ENCODE data around the gene GRK5. TPM values are rescaled to one million over a fixed set of nuclear protein-coding genes. Genes with fewer than 3 reads are reported as not detected.
"Not testable (repeated sequence)": the region's sequence is repeated elsewhere in the genome, so short reads cannot be mapped to it uniquely, and the experiment has no call there.

The GRK5 gene
- total and polyA plus RNA-seq, 4 donors = 18.5 to 43.1 (median 40.3) TPM

GRCh38 chr10:119256897-119257296 lies 49.5 kb downstream of the GRK5 start:
- DNase-seq (no peak), ATAC-seq (ENCODE audit: insufficient read depth, low FRiP score) (no peak)
- Histone ChIP-seq H3K9ac (ENCODE audit: insufficient read depth in 1 of 2, low read length in 2 of 2) (no peak overlapping the region), H3K36me3 (ENCODE audit: control insufficient read depth in 4 of 4, insufficient read depth in 4 of 4, low read length in 4 of 4) (peaks cover 0 to 3% (median 1%) of the 10 kb centered on the region in 4 donors), H3K27ac (ENCODE audit: low read depth in 1 of 2, low read length in 1 of 2) (no peak overlapping the region), H3K4me3 (no peak overlapping the region), H3K4me1 (ENCODE audit: control insufficient read depth in 5 of 5, insufficient read depth in 5 of 5, low read length in 5 of 5) (peaks cover 20 to 38% (median 30%) of the 10 kb centered on the region in 5 donors), H3K9me3 (ENCODE audit: control insufficient read depth in 4 of 4, insufficient read depth in 3 of 4, low read length in 3 of 4) (no peaks in the 10 kb centered on the region), H3K27me3 (ENCODE audit: control insufficient read depth in 3 of 3, insufficient read depth in 3 of 3, low read length in 2 of 3) (no peaks in the 10 kb centered on the region)
- WGBS, 2 donors = 96% methylated on average over 5 of the region's 5 CpGs
- no peak for TF ChIP-seq CTCF (IDR thresholded peaks at IDR 0.05; ENCODE audit: control extremely low read depth, extremely low read depth)

- Histone ChIP-seq H3K27ac (ENCODE audit: low read depth in 1 of 2, low read length in 1 of 2) (no peak overlapping the region), H3K27me3 (ENCODE audit: control insufficient read depth in 3 of 3, insufficient read depth in 3 of 3, low read length in 2 of 3) (no peaks in the 10 kb centered on the region), H3K4me3 (no peak overlapping the region), H3K9me3 (ENCODE audit: control insufficient read depth in 4 of 4, insufficient read depth in 3 of 4, low read length in 3 of 4) (no peaks in the 10 kb centered on the region), H3K36me3 (ENCODE audit: control insufficient read depth in 4 of 4, insufficient read depth in 4 of 4, low read length in 4 of 4) (peaks cover 0 to 3% (median 1%) of the 10 kb centered on the region in 4 donors), H3K9ac (ENCODE audit: insufficient read depth in 1 of 2, low read length in 2 of 2) (no peak overlapping the region), H3K4me1 (ENCODE audit: control insufficient read depth in 5 of 5, insufficient read depth in 5 of 5, low read length in 5 of 5) (peaks cover 11 to 29% (median 25%) of the 10 kb centered on the region in 5 donors)
- no peak for ATAC-seq (ENCODE audit: insufficient read depth, low FRiP score)
- peak; percentile 42 to 66 (median 65) for DNase-seq
- 65 to 78% methylated on average over 4 of the region's 4 CpGs for WGBS, 2 donors
- no peak for TF ChIP-seq CTCF (IDR thresholded peaks at IDR 0.05; ENCODE audit: control extremely low read depth, extremely low read depth)
Observed at GRCh38 chr10:119257899-119258419, 50.6 kb downstream of the GRK5 start.

- ATAC-seq (ENCODE audit: insufficient read depth, low FRiP score) (no peak), DNase-seq (no peak)
- Histone ChIP-seq H3K27me3 (ENCODE audit: control insufficient read depth in 3 of 3, insufficient read depth in 3 of 3, low read length in 2 of 3) (no peaks in the 10 kb centered on the region), H3K4me1 (ENCODE audit: control insufficient read depth in 5 of 5, insufficient read depth in 5 of 5, low read length in 5 of 5) (peaks cover 2 to 17% (median 15%) of the 10 kb centered on the region in 5 donors), H3K27ac (ENCODE audit: low read depth in 1 of 2, low read length in 1 of 2) (no peak overlapping the region), H3K36me3 (ENCODE audit: control insufficient read depth in 4 of 4, insufficient read depth in 4 of 4, low read length in 4 of 4) (peaks cover 0 to 3% (median 1%) of the 10 kb centered on the region in 4 donors), H3K9me3 (ENCODE audit: control insufficient read depth in 4 of 4, insufficient read depth in 3 of 4, low read length in 3 of 4) (no peaks in the 10 kb centered on the region), H3K9ac (ENCODE audit: insufficient read depth in 1 of 2, low read length in 2 of 2) (no peak overlapping the region), H3K4me3 (no peak overlapping the region)
- TF ChIP-seq CTCF (IDR thresholded peaks at IDR 0.05; ENCODE audit: control extremely low read depth, extremely low read depth) = no peak
- 98 to 99% methylated on average over 3 of the region's 3 CpGs for WGBS, 2 donors
Observed at GRCh38 chr10:119259345-119259744, 52.0 kb downstream of the GRK5 start.

- not testable (repeated sequence) for ATAC-seq (ENCODE audit: insufficient read depth, low FRiP score); H3K27ac ChIP-seq (ENCODE audit: low read depth in 1 of 2, low read length in 1 of 2); H3K27me3 ChIP-seq (ENCODE audit: control insufficient read depth in 3 of 3, insufficient read depth in 3 of 3, low read length in 2 of 3); H3K36me3 ChIP-seq (ENCODE audit: control insufficient read depth in 4 of 4, insufficient read depth in 4 of 4, low read length in 4 of 4); H3K9me3 ChIP-seq (ENCODE audit: control insufficient read depth in 4 of 4, insufficient read depth in 3 of 4, low read length in 3 of 4); H3K9ac ChIP-seq (ENCODE audit: insufficient read depth in 1 of 2, low read length in 2 of 2); H3K4me3 ChIP-seq; DNase-seq
- WGBS, 2 donors = 92 to 96% methylated on average over 14 to 29 of the region's 34 CpGs
- peaks cover 0 to 18% (median 14%) of the 10 kb centered on the region in 5 donors for H3K4me1 ChIP-seq (ENCODE audit: control insufficient read depth in 5 of 5, insufficient read depth in 5 of 5, low read length in 5 of 5)
Observed at GRCh38 chr10:119261016-119261415, 53.6 kb downstream of the GRK5 start.

Measured in lung (tissue), 12 donors.